OCI-LY7 (cell line): ENCODE measurements around the gene DGAT2. TPM values are rescaled to one million over a fixed set of nuclear protein-coding genes. Genes with fewer than 3 reads are reported as not detected.

Experiments used
- BruUV-seq: library from RNA; stranded (reverse); fragments of 400-500 nt; replicated peaks from 2 replicates; lab custom pipeline; 2021; lab: Mats Ljungman, UMichigan
- CTCF ChIA-PET: fragments of 300-600 bp; sonication (Branson Sonifier 250); formaldehyde crosslinking; loops from one replicate; lab custom pipeline; 2022; ENCODE audit warnings: antibody characterized with exemption; ENCODE audit not compliant: unreplicated experiment; lab: Charles Lee
- POLR2A ChIA-PET: fragments of 300-600 bp; sonication (Branson Sonifier 250); formaldehyde crosslinking; loops from one replicate; lab custom pipeline; 2022; ENCODE audit warnings: antibody characterized with exemption; lab: Charles Lee
- DNase-seq: peaks from one replicate; pipeline ENCODE4 v3.0.0-alpha.2; 2015; ENCODE audit warnings: low spot score
- H2AFZ ChIP-seq: fragments of 200-600 bp; sonication (generic), shearing (Covaris generic); 2 replicates; pipeline ENCODE4 v1.6.1; 2014; ENCODE audit warnings: mild to moderate bottlenecking, antibody characterized with exemption, low read length, moderate library complexity
- H3K27ac ChIP-seq: fragments of 200-600 bp; sonication (generic); 2 replicates; pipeline ENCODE4 v1.5.1; 2014; ENCODE audit warnings: mixed run types, low read depth, mild to moderate bottlenecking, moderate library complexity, low read length, inconsistent platforms; ENCODE audit not compliant: poor library complexity, severe bottlenecking
- H3K36me3 ChIP-seq: fragments of 200-600 bp; sonication (generic); 2 replicates; pipeline ENCODE4 v1.6.1; 2014; ENCODE audit warnings: mild to moderate bottlenecking, antibody characterized with exemption, low read length, moderate library complexity, mixed read lengths; ENCODE audit not compliant: insufficient read depth
- H3K4me1 ChIP-seq: fragments of 200-600 bp; sonication (generic); 2 replicates; pipeline ENCODE4 v1.5.1; 2014; ENCODE audit warnings: mild to moderate bottlenecking, low read length; ENCODE audit not compliant: insufficient read depth, poor library complexity, severe bottlenecking
- H3K4me2 ChIP-seq: fragments of 200-600 bp; sonication (generic); 2 replicates; pipeline ENCODE4 v1.6.1; 2014; ENCODE audit warnings: mild to moderate bottlenecking, low read length
- H3K4me3 ChIP-seq: fragments of 200-600 bp; sonication (generic); 2 replicates; pipeline ENCODE4 v1.5.1; 2014; ENCODE audit warnings: mild to moderate bottlenecking, low read depth, low read length; ENCODE audit not compliant: poor library complexity, severe bottlenecking
- H3K79me2 ChIP-seq: fragments of 200-600 bp; sonication (generic); 2 replicates; pipeline ENCODE4 v1.6.1; 2016; ENCODE audit warnings: low read depth, mild to moderate bottlenecking, low read length, moderate library complexity, mixed read lengths; ENCODE audit not compliant: insufficient read depth
- H3K9me2 ChIP-seq: fragments of 200-600 bp; sonication (generic); 2 replicates; pipeline ENCODE4 v1.6.1; 2016; ENCODE audit warnings: mild to moderate bottlenecking, low read length, mixed read lengths; ENCODE audit not compliant: insufficient read depth
- H3K9me3 ChIP-seq: fragments of 200-600 bp; sonication (generic); 2 replicates; pipeline ENCODE4 v1.6.1; 2014; ENCODE audit warnings: mild to moderate bottlenecking, mixed run types, low read length, mixed read lengths
- H4K20me1 ChIP-seq: fragments of 200-600 bp; sonication (generic); 2 replicates; pipeline ENCODE4 v1.6.1; 2014; ENCODE audit warnings: mild to moderate bottlenecking, antibody characterized with exemption, low read length, moderate library complexity, mixed read lengths; ENCODE audit not compliant: insufficient read depth
- EZH2phosphoT487 ChIP-seq: fragments of 200-600 bp; sonication (generic); IDR thresholded peaks from 2 replicates; pipeline ENCODE4 v1.6.1; 2018; ENCODE audit warnings: low read depth, borderline replicate concordance, mild to moderate bottlenecking, mixed run types, antibody characterized with exemption, low read length, moderate library complexity, mixed read lengths
- intact Hi-C: fragments of 100-400 bp; cut with micrococcal nuclease; formaldehyde crosslinking; loops from one replicate; pipeline ENCODE4 v1.10.0; 2022; ENCODE audit not compliant: unreplicated experiment
- total RNA-seq, 2 experiments: library from RNA; depleted of rRNA in 1 of 2; stranded (reverse); fragments of >200 nt in 1 of 2; shearing (Covaris generic) in 1 of 2; gene quantifications; 2 replicates each; pipeline ENCODE4 v1.2.3, GENCODE V29; 2014 to 2022
- TF ChIP-seq, protein P1 (sequence below): fragments of 200-600 bp; sonication (generic); conservative IDR thresholded peaks from 2 replicates; pipeline ENCODE4 v1.5.1; 2014; ENCODE audit warnings: mild to moderate bottlenecking, antibody characterized with exemption, low read length, moderate library complexity, mixed read lengths

The DGAT2 gene
- total RNA-seq, 2 experiments from 2014 or later: 5.6 to 6.5 TPM

DNA sequence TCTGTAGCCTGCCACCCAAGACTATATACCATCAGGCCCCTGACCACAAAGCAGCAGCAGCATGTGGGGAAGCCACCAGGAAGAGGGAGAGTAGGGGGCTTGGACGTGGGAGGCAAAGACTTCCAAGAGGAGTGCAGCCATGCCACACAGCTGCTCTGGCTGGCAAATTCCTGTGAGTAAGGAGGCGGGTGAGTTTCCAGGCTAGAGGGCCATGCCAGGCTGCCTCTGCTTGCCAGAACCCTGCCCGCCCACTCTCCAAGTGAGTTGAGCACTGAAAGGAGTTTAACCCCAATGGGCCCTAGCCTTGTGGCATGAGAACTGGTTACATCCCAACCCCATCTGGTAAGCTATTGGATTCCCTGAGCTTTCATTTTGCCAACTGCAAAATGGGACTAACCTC, 4.7 kb upstream of the DGAT2 start:
- CTCF ChIA-PET: no interaction called here
- TF ChIP-seq, protein P1, sequence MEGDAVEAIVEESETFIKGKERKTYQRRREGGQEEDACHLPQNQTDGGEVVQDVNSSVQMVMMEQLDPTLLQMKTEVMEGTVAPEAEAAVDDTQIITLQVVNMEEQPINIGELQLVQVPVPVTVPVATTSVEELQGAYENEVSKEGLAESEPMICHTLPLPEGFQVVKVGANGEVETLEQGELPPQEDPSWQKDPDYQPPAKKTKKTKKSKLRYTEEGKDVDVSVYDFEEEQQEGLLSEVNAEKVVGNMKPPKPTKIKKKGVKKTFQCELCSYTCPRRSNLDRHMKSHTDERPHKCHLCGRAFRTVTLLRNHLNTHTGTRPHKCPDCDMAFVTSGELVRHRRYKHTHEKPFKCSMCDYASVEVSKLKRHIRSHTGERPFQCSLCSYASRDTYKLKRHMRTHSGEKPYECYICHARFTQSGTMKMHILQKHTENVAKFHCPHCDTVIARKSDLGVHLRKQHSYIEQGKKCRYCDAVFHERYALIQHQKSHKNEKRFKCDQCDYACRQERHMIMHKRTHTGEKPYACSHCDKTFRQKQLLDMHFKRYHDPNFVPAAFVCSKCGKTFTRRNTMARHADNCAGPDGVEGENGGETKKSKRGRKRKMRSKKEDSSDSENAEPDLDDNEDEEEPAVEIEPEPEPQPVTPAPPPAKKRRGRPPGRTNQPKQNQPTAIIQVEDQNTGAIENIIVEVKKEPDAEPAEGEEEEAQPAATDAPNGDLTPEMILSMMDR: no peak
- TF ChIP-seq EZH2phosphoT487: no peak
- intact Hi-C loops: no loop called here

DNA sequence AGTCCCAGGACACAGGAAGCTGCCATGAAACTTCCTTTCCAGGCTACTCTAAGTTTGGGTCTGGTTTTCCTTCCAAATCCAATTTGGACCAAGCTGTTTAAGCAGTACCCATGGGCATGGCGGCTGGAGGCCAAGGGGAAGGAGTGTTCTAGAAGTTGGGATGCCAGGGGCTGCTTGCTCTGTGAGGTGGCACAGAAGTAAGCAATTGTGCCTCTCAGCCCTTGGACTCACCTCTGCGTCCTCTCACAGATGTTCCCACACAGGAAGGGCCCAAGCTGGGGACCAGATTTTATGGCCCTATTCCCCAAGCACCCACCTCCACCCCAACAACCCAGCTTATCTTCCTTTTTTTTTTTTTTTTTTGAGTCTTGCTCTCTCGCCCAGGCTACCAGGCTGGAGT, 3.5 kb upstream of the DGAT2 start:
- BruUV-seq: no TSS peak

More for the DNA sequence above, 4.7 kb upstream of the DGAT2 start:
- Histone ChIP-seq H3K9me2 (no peaks in the 10 kb centered on the region), H3K27ac (no peak overlapping the region), H4K20me1 (no peaks in the 10 kb centered on the region), H3K4me3 (no peak overlapping the region), H3K79me2 (no peaks in the 10 kb centered on the region), H3K4me1 (peaks cover 12% of the 10 kb centered on the region), H2AFZ (no peak overlapping the region), H3K36me3 (no peaks in the 10 kb centered on the region), H3K4me2 (no peak overlapping the region), H3K9me3 (no peaks in the 10 kb centered on the region)
- no TSS peak for BruUV-seq
- POLR2A ChIA-PET: no interaction called here
- DNase-seq: no peak

More for the DNA sequence above, 3.5 kb upstream of the DGAT2 start:
- no peaks in the 10 kb centered on the region for H3K9me3 ChIP-seq
- DNase-seq: no peak
- peaks cover 25% of the 10 kb centered on the region for H3K4me1 ChIP-seq
- no peak overlapping the region for H3K4me3 ChIP-seq
- ChIA-PET POLR2A (interaction anchor here (0.6 to 1.1 kb wide), 3 partner anchors 24 to 619 kb away, joined by 3 to 6 read pairs (median 5); no protein-coding TSS in a partner anchor), CTCF (no interaction called here)
- no peaks in the 10 kb centered on the region for H4K20me1 ChIP-seq
- H3K79me2 ChIP-seq: no peaks in the 10 kb centered on the region; the same call in 1 of the 2 replicates
- TF ChIP-seq, protein P1: no peak
- TF ChIP-seq EZH2phosphoT487: no peak
- intact Hi-C loops: loop anchor here (5.0 kb wide), 1 partner anchor 168 kb away; no protein-coding TSS in a partner anchor
- H2AFZ ChIP-seq: no peak overlapping the region
- no peaks in the 10 kb centered on the region for H3K9me2 ChIP-seq
- H3K36me3 ChIP-seq: no peaks in the 10 kb centered on the region
- H3K4me2 ChIP-seq: no peak overlapping the region
- no peak overlapping the region for H3K27ac ChIP-seq
